ENCODE data around the gene TMCO1. TPM values are rescaled to one million over a fixed set of nuclear protein-coding genes. Genes with fewer than 3 reads are reported as not detected.

TMCO1 gene
- total RNA-seq, 1 donor from 2014 or later, result 9.9 TPM

DNA sequence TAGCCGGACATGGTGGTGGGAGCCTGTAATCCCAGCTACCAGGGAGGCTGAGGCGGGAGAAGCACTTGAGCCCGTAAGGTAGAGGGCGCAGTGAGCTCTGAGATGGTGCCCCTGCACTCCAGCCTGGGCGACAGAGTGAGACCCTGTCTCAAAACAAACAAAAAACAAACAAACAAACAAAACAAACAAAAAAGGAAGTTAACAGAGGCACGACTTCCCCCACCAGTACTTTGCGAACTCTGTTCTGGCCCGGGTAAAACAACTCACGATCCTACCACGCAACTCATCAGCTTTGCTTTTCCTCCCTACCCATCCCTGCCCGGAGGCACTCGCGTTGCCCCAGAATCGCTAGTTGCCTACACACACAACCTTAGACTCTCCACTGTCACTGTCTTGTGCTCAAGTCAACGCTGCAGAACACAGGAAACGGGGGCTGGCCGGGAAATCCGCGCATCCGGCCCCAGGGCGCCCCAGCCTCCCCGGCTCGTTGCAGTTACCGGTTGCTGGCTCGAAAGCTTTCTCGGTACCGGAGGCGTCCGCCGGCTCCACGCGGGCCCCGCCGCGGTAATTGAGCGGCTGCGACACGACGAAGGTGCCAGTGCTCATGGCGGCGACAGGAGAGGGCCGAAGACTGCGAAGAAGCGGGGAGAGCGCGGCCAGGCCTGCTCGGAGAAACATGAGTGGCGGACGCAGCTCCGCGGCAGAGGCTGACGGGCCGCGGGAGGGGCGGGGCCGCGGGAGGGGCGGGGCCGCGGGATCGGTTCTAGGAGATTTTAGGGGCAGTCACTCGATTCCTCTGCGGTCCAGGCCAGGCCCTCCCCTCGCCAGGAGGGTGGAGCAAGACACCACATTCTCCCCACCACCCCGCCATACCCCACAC, 70.5 kb downstream of the TMCO1 start, which contains the start of gene ALDH9A1:
ALDH9A1 (minus strand) TSS at position 682 of the 880 bp plus-strand sequence; CDS start at position 678, 4 bp downstream.
- intact Hi-C loops (cut with DNase I), result loop anchor here (1.0 to 2.0 kb wide), 6 partner anchors 67 to 216 kb away; partner anchors contain the start of genes MGST3 and TMCO1
- Histone ChIP-seq H3K4me3 (peak within 1 kb of the TSS; percentile 85 to 86), H3K36me3 (no peaks in the 10 kb centered on the region), H3K27ac (peak within 1 kb of the TSS; percentile 95 to 97), H3K27me3 (no peaks in the 10 kb centered on the region), H3K4me1 (peaks cover 4 to 12% of the 10 kb centered on the region in 2 donors), H3K9me3 (no peaks in the 10 kb centered on the region)
- DNase-seq (ENCODE audit: low spot score in 2 of 2), result peak; percentile 63 to 95
- TF ChIP-seq, protein P1, sequence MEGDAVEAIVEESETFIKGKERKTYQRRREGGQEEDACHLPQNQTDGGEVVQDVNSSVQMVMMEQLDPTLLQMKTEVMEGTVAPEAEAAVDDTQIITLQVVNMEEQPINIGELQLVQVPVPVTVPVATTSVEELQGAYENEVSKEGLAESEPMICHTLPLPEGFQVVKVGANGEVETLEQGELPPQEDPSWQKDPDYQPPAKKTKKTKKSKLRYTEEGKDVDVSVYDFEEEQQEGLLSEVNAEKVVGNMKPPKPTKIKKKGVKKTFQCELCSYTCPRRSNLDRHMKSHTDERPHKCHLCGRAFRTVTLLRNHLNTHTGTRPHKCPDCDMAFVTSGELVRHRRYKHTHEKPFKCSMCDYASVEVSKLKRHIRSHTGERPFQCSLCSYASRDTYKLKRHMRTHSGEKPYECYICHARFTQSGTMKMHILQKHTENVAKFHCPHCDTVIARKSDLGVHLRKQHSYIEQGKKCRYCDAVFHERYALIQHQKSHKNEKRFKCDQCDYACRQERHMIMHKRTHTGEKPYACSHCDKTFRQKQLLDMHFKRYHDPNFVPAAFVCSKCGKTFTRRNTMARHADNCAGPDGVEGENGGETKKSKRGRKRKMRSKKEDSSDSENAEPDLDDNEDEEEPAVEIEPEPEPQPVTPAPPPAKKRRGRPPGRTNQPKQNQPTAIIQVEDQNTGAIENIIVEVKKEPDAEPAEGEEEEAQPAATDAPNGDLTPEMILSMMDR (IDR thresholded peaks at IDR 0.05), result peak; percentile 8 to 37 (median 17)

DNA sequence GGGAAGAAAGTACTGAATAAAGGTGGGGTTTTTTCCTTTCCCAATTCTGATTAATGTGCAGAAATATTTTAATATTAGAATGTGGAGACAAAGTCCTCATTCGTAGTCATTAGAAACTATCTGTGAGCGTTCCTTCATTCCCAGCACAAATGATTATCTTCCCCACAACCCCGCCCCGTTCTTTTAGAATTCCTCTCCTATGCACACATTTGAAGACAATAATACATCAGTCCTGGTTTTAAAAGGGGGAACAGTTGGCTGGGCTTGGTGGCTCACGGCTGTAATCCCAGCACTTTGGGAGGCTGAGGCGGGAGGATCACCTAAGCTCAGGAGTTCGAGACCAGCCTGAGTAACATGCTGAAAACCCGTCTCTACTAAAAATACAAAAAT, 71.2 kb downstream of the TMCO1 start:
- H3K27ac ChIP-seq, result peak overlapping the region; percentile 95 to 97
- intact Hi-C loops (cut with DNase I), result loop anchor here (1.0 to 2.0 kb wide), 3 partner anchors 131 to 217 kb away; no protein-coding TSS in a partner anchor
- DNase-seq (ENCODE audit: low spot score in 2 of 2), result no peak
- H3K4me3 ChIP-seq, result peak overlapping the region; percentile 85 to 86
- no peaks in the 10 kb centered on the region for H3K9me3 ChIP-seq
- H3K36me3 ChIP-seq, result no peaks in the 10 kb centered on the region
- TF ChIP-seq, protein P1 (IDR thresholded peaks at IDR 0.05), result no peak
- H3K27me3 ChIP-seq, result no peaks in the 10 kb centered on the region
- peaks cover 4 to 12% of the 10 kb centered on the region in 2 donors for H3K4me1 ChIP-seq

- Histone ChIP-seq H3K36me3 (no peaks in the 10 kb centered on the region), H3K27ac (peak overlapping the region; percentile 53 to 97), H3K9me3 (no peaks in the 10 kb centered on the region), H3K27me3 (no peaks in the 10 kb centered on the region), H3K4me3 (peak overlapping the region; percentile 85 to 86), H3K4me1 (peaks cover 4 to 12% of the 10 kb centered on the region in 2 donors)
- intact Hi-C loops (cut with DNase I), result loop anchor here (1.0 to 2.0 kb wide), 3 partner anchors 132 to 218 kb away; no protein-coding TSS in a partner anchor
- DNase-seq (ENCODE audit: low spot score in 2 of 2), result no peak
- TF ChIP-seq, protein P1 (IDR thresholded peaks at IDR 0.05), result no peak
Observed at GRCh38 chr1:165696625-165697100, 72.0 kb downstream of the TMCO1 start.

DNA sequence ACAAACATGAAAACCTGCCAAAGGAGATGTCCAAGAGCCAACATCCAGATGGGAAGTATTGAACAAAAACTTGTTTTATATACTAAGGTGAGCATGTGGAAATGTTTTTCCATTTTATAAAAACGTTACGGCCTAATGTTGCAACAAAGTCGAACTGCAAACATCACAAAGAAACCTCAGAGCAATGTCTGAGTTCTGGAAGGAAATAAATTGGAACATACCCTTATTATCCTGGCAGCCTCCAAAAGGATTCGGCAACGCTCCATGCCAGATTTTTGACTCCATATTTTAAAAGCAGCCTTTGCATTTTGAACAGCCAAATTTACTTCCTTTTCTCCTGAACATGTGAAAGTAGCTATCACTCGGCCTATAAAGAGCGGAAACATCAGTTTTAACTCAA, 73.6 kb downstream of the TMCO1 start:
- TF ChIP-seq, protein P1 (IDR thresholded peaks at IDR 0.05), result no peak
- no peak for DNase-seq (ENCODE audit: low spot score in 2 of 2)
- H3K27me3 ChIP-seq, result no peaks in the 10 kb centered on the region
- no peaks in the 10 kb centered on the region for H3K9me3 ChIP-seq
- H3K4me3 ChIP-seq, result no peak overlapping the region
- H3K4me1 ChIP-seq, result peaks cover 4 to 12% of the 10 kb centered on the region in 2 donors
- peak overlapping the region in 1 of 2 donors; percentile 33 for H3K27ac ChIP-seq
- peaks cover 0 to 9% of the 10 kb centered on the region in 2 donors for H3K36me3 ChIP-seq
- intact Hi-C loops (cut with DNase I), result no loop called here

DNA sequence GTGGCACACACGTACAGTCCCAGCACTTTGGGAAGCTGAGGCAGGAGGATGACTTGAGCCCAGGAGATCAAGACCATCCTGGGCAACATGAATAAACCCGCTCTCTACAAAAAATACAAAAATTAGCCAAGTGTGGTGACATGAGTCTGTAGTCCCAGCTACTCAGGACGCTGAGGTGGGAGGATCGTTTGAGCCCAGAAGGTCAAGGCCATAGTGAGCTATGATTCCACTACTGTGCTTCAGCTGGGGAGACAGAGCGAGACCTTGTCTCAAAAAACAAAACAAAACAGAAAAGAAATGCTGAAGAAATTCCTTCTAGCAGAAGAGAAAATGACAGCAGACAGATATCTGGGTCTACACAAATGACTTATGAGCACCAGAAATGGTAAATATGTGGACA, 80.6 kb downstream of the TMCO1 start:
- TF ChIP-seq, protein P1 (IDR thresholded peaks at IDR 0.05), result no peak
- DNase-seq (ENCODE audit: low spot score in 2 of 2), result no peak
- no peaks in the 10 kb centered on the region for H3K9me3 ChIP-seq
- peaks cover 0 to 10% of the 10 kb centered on the region in 2 donors for H3K36me3 ChIP-seq
- no peaks in the 10 kb centered on the region for H3K27me3 ChIP-seq
- H3K27ac ChIP-seq, result no peak overlapping the region
- intact Hi-C loops (cut with DNase I), result no loop called here
- H3K4me1 ChIP-seq, result no peaks in the 10 kb centered on the region
- H3K4me3 ChIP-seq, result no peak overlapping the region

All from ascending aorta (tissue), 2 donors.